Measurements from ENCODE around the gene KLHL36. TPM values are rescaled to one million over a fixed set of nuclear protein-coding genes. Genes with fewer than 3 reads are reported as not detected.

The KLHL36 gene
- total and polyA plus RNA-seq, 4 donors = 11.5 to 53.6 (median 16.9) TPM

DNA sequence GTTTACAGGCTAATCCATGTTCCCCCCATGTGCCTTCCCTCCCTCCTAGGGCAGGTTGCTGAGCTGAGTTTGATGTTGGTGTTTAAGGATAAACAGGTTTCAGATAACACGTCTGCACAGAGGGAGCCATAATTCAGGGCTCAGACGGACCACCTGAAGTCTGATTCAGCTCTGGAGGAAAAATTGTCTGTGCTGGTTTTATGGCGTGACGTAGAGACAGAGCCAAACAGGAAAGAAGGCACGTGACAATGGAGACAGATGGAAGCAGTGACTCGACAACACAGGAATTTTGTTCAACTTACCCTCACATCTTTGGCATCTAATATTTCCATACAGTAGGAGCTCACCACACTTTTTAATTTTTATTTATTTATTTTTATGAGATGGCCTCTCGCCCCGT, 40.8 kb downstream of the KLHL36 start:
- H3K4me1 ChIP-seq (ENCODE audit: control insufficient read depth in 4 of 4, insufficient read depth in 4 of 4, low read length in 3 of 4) = no peaks in the 10 kb centered on the region
- TF ChIP-seq RXRA (IDR thresholded peaks at IDR 0.05) = no peak
- no peak for TF ChIP-seq FOXA2 (IDR thresholded peaks at IDR 0.05)
- no peak for TF ChIP-seq HNF4A (conservative IDR thresholded peaks at IDR 0.05)
- TF ChIP-seq REST (IDR thresholded peaks at IDR 0.05) = no peak
- no peak for TF ChIP-seq FOXA1 (IDR thresholded peaks at IDR 0.05)
- no peak for TF ChIP-seq GABPA (IDR thresholded peaks at IDR 0.05 in 1 of 2, conservative IDR thresholded peaks at IDR 0.05 in 1 of 2)
- TF ChIP-seq, protein P1, sequence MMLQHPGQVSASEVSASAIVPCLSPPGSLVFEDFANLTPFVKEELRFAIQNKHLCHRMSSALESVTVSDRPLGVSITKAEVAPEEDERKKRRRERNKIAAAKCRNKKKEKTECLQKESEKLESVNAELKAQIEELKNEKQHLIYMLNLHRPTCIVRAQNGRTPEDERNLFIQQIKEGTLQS (IDR thresholded peaks at IDR 0.05) = no peak
- no peak for TF ChIP-seq YY1 (IDR thresholded peaks at IDR 0.05)
- no peak for TF ChIP-seq ZBTB33 (IDR thresholded peaks at IDR 0.05)
- no peak for TF ChIP-seq HNF4G (IDR thresholded peaks at IDR 0.05)
- no peak for TF ChIP-seq EGR1 (IDR thresholded peaks at IDR 0.05; ENCODE audit: low read depth in 2 of 2)
- TF ChIP-seq SP1 (IDR thresholded peaks at IDR 0.05) = no peak
- TF ChIP-seq NR2F2 (IDR thresholded peaks at IDR 0.05) = no peak
- TF ChIP-seq MAX (IDR thresholded peaks at IDR 0.05) = no peak
- no peaks in the 10 kb centered on the region for H3K27me3 ChIP-seq (ENCODE audit: control insufficient read depth in 4 of 4, insufficient read depth in 4 of 4, low read length in 3 of 4)
- H3K4me3 ChIP-seq (ENCODE audit: low read depth in 1 of 3, low read length in 3 of 3) = no peak overlapping the region
- no peak overlapping the region for H3K27ac ChIP-seq (ENCODE audit: low read depth in 1 of 2, low read length in 2 of 2)
- H3K9ac ChIP-seq (ENCODE audit: low read depth in 1 of 2, low read length in 2 of 2) = no peak overlapping the region
- 83% methylated on average over 8 of the region's 8 CpGs for WGBS
- DNase-seq (ENCODE audit: low spot score) = no peak
- H3K36me3 ChIP-seq (ENCODE audit: control insufficient read depth in 4 of 4, insufficient read depth in 3 of 4, low read depth in 1 of 4, low read length in 3 of 4) = no peaks in the 10 kb centered on the region
- no peaks in the 10 kb centered on the region for H3K9me3 ChIP-seq (ENCODE audit: control insufficient read depth in 4 of 4, low read length in 3 of 4)

GRCh38 chr16:84690088-84690819, 41.9 kb downstream of the KLHL36 start:
- WGBS = 92% methylated on average over 6 of the region's 6 CpGs
- TF ChIP-seq HNF4G (IDR thresholded peaks at IDR 0.05) (no peak), GABPA (IDR thresholded peaks at IDR 0.05 in 1 of 2, conservative IDR thresholded peaks at IDR 0.05 in 1 of 2) (no peak), MAX (IDR thresholded peaks at IDR 0.05) (no peak), RXRA (IDR thresholded peaks at IDR 0.05) (no peak), ZBTB33 (IDR thresholded peaks at IDR 0.05) (no peak), NR2F2 (IDR thresholded peaks at IDR 0.05) (no peak), FOXA1 (IDR thresholded peaks at IDR 0.05) (no peak), YY1 (IDR thresholded peaks at IDR 0.05) (no peak), SP1 (IDR thresholded peaks at IDR 0.05) (no peak), EGR1 (IDR thresholded peaks at IDR 0.05; ENCODE audit: low read depth in 2 of 2) (no peak)
- TF ChIP-seq, protein P2, sequence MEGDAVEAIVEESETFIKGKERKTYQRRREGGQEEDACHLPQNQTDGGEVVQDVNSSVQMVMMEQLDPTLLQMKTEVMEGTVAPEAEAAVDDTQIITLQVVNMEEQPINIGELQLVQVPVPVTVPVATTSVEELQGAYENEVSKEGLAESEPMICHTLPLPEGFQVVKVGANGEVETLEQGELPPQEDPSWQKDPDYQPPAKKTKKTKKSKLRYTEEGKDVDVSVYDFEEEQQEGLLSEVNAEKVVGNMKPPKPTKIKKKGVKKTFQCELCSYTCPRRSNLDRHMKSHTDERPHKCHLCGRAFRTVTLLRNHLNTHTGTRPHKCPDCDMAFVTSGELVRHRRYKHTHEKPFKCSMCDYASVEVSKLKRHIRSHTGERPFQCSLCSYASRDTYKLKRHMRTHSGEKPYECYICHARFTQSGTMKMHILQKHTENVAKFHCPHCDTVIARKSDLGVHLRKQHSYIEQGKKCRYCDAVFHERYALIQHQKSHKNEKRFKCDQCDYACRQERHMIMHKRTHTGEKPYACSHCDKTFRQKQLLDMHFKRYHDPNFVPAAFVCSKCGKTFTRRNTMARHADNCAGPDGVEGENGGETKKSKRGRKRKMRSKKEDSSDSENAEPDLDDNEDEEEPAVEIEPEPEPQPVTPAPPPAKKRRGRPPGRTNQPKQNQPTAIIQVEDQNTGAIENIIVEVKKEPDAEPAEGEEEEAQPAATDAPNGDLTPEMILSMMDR (IDR thresholded peaks at IDR 0.05; ENCODE audit: low read depth, low read length, missing input control) = no peak
- TF ChIP-seq, protein P1 (IDR thresholded peaks at IDR 0.05) = no peak

More at GRCh38 chr16:84690088-84690819, 41.9 kb downstream of the KLHL36 start:
- Histone ChIP-seq H3K4me1 (ENCODE audit: control insufficient read depth in 4 of 4, insufficient read depth in 4 of 4, low read length in 3 of 4) (no peaks in the 10 kb centered on the region), H3K9ac (ENCODE audit: low read depth in 1 of 2, low read length in 2 of 2) (no peak overlapping the region), H3K27me3 (ENCODE audit: control insufficient read depth in 4 of 4, insufficient read depth in 4 of 4, low read length in 3 of 4) (no peaks in the 10 kb centered on the region), H3K4me3 (ENCODE audit: low read depth in 1 of 3, low read length in 3 of 3) (no peak overlapping the region), H3K27ac (ENCODE audit: low read depth in 1 of 2, low read length in 2 of 2) (no peak overlapping the region), H3K9me3 (ENCODE audit: control insufficient read depth in 4 of 4, low read length in 3 of 4) (no peaks in the 10 kb centered on the region), H3K36me3 (ENCODE audit: control insufficient read depth in 4 of 4, insufficient read depth in 3 of 4, low read depth in 1 of 4, low read length in 3 of 4) (no peaks in the 10 kb centered on the region)
- DNase-seq (ENCODE audit: low spot score) = no peak

Measured in liver (tissue), 9 donors.